Body of pancreas (tissue), 4 donors: Measurements from ENCODE around the gene SERPINB6.

Experiments used
- CTCF ChIP-seq, 7 experiments: fragments of 450-650 bp in 4 of 7; fragments of 200-600 bp in 3 of 7; sonication (generic) in 3 of 7; IDR thresholded peaks; one replicate each; pipeline ENCODE4 v1.5.1; 2016 to 2019; ENCODE audit warnings: antibody characterized with exemption in 7 of 7
- POLR2A ChIP-seq, 3 donors: fragments of 450-650 bp; IDR thresholded peaks; one replicate each; pipeline ENCODE4 v1.6.1; 2016; ENCODE audit warnings: antibody characterized with exemption in 3 of 3, mild to moderate bottlenecking in 2 of 3

DNA sequence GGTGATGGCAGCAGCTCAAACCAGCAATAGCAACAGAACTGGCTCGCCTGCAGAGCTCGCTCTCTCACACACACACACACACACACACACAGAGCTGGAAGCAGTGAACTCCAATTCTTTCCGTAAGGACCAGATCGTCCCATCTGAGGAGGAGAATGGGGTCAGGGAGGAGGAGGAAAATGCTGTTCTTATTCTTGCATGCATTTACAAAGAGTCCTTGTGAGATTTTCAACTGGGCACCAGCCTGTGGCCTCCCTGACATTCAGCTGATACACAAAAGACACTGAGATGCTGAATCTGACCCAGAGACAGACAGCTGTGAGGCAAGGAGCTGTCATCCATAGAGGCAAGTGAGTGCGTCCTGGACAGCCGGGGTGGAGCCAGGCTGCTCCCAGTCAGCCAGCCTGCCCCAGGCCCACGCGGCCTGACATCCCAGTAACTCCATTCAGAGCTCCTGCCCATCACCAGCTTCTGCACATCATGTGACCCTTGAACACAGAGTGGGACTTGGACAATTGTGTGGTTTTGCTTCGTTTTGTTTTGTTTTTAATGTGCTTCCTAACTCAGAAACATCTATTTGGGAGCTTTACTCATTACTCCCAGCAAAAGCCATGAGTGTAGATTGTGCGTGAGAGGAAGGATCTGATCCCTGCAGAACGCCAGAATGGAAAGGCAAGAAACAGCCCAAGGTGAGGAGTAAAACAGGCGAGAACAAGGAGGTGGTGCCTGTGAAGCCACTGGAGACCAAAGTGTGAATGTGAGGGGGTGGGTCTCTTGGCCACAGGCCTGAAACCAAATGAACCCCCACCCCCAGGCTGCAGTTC lies 70.3 kb downstream of the SERPINB6 start:
- TF ChIP-seq CTCF (IDR thresholded peaks at IDR 0.05), result no peak
- TF ChIP-seq POLR2A (IDR thresholded peaks at IDR 0.05), result no peak
